ENCODE data around the gene NKTR.

NKTR gene

DNA sequence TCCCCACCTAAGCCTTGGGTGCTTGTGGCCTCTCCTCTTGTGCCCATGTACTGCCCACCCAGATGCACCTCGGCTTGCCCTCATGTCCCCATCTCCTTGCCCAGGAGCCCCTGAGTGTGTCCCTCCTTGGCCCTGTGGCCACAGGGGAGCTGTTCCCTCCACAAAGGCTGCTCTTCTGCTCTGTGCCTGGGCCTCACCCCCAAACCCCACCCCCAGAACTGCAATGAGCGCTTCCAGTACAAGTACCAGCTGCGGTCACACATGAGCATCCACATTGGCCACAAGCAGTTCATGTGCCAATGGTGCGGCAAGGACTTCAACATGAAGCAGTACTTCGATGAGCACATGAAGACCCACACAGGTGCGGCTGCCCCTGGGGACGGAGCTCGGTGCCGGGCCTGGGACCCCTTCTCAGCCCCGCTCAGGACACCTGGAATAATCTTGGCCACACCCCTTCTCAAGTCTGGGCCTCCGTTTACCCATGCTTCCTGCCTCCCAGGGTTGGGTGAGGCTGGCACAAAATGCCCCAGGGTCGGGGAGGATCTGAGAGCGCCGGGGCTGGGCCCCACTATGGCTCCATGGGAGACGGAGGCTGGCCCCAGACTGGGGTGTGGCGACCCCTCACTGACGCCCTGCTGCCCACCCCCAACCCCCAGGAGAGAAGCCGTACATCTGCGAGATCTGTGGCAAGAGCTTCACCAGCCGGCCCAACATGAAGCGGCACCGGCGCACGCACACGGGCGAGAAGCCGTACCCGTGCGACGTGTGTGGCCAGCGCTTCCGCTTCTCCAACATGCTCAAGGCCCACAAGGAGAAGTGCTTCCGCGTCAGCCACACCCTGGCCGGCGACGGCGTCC, 63.3 kb downstream of the NKTR start:
- DNase-seq: no peak
- in situ Hi-C loops (cut with HindIII; ENCODE audit: low pct_ligation_motif_present, low sequenced_read_pairs): no loop called here
- Histone ChIP-seq H3K4me3 (ENCODE audit: low read depth, low read length) (no peak overlapping the region), H3K27ac (no peak overlapping the region), H3K36me3 (replicated peaks) (peaks cover 19% of the 10 kb centered on the region), H3K27me3 (replicated peaks) (no peaks in the 10 kb centered on the region)
- no peak for TF ChIP-seq CTCF (IDR thresholded peaks at IDR 0.05; ENCODE audit: low read depth, low read length, missing control alignments)

DNA sequence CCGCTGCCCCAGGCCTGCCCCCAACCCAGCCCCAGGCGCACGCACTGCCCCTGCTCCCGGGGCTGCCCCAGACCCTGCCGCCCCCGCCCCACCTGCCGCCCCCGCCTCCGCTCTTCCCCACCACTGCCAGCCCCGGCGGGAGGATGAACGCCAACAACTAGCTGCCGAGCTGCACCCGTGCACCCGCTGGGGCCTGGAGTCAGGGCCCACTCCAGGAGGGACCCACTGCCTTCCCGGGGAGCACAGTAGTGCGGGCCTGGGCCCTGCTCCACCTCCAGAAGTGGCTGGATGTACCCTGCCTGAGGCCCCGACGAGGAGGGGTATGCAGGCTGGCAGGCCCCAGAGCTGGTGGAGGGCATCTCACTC, 63.9 kb downstream of the NKTR start:
- Histone ChIP-seq H3K4me3 (ENCODE audit: low read depth, low read length) (no peak overlapping the region), H3K27ac (no peak overlapping the region), H3K27me3 (replicated peaks) (no peaks in the 10 kb centered on the region), H3K36me3 (replicated peaks) (peaks cover 16% of the 10 kb centered on the region)
- in situ Hi-C loops (cut with HindIII; ENCODE audit: low pct_ligation_motif_present, low sequenced_read_pairs): no loop called here
- no peak for DNase-seq
- no peak for TF ChIP-seq CTCF (IDR thresholded peaks at IDR 0.05; ENCODE audit: low read depth, low read length, missing control alignments)

GRCh38 chr3:42665050-42665878, 64.8 kb downstream of the NKTR start:
- TF ChIP-seq CTCF (IDR thresholded peaks at IDR 0.05; ENCODE audit: low read depth, low read length, missing control alignments): no peak
- H3K27ac ChIP-seq: no peak overlapping the region
- H3K27me3 ChIP-seq (replicated peaks): no peaks in the 10 kb centered on the region
- DNase-seq: no peak
- no peak overlapping the region for H3K4me3 ChIP-seq (ENCODE audit: low read depth, low read length)
- in situ Hi-C loops (cut with HindIII; ENCODE audit: low pct_ligation_motif_present, low sequenced_read_pairs): no loop called here
- H3K36me3 ChIP-seq (replicated peaks): peaks cover 11% of the 10 kb centered on the region

DNA sequence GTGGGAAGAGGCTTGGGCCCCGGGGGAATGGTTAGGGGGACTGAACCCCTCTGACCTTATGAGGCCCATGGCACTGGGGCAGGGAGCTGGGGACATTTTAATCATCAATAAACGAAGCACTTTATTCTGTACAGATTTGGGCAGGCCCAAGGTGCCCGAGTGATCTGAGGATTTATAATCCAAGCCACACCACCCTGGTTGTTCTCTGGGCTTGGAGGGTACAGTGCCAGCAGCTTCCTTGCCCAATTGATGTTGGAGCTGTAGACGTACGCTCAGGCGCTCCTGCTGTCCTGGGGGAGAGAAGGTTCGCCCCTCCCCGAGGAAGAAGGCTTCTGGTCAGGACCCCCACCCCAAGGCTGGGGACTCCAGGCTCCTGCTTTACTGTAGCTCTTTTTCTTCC, 65.5 kb downstream of the NKTR start:
- in situ Hi-C loops (cut with HindIII; ENCODE audit: low pct_ligation_motif_present, low sequenced_read_pairs): no loop called here
- H3K36me3 ChIP-seq (replicated peaks): peaks cover 11% of the 10 kb centered on the region
- DNase-seq: no peak

DNA sequence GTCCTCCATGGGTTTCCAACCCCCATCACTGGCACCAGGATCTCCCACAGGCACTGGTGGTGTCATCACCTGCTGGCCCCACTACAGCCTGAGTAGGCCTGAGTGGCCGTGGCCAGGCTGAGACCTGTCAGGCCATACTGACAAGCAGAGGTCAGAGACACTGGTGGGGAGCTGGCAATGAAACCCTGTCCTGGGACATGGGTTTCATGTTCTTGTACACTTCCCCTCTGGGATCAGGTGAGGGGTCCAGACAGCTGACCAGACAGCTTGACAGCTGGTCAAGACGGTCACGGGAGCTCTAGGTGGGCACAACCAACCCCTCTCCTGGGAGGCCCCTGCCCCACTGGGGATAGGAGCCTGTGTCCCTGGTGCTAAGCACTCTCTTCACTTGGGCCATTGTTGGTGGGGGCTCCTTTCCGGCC, 66.1 kb downstream of the NKTR start:
- DNase-seq: no peak
- in situ Hi-C loops (cut with HindIII; ENCODE audit: low pct_ligation_motif_present, low sequenced_read_pairs): no loop called here
- peaks cover 6% of the 10 kb centered on the region for H3K36me3 ChIP-seq (replicated peaks)

More for the DNA sequence above, 65.5 kb downstream of the NKTR start:
- TF ChIP-seq CTCF (IDR thresholded peaks at IDR 0.05; ENCODE audit: low read depth, low read length, missing control alignments): no peak
- Histone ChIP-seq H3K27ac (no peak overlapping the region), H3K4me3 (ENCODE audit: low read depth, low read length) (no peak overlapping the region), H3K27me3 (replicated peaks) (no peaks in the 10 kb centered on the region)

More for the DNA sequence above, 66.1 kb downstream of the NKTR start:
- no peaks in the 10 kb centered on the region for H3K27me3 ChIP-seq (replicated peaks)
- no peak for TF ChIP-seq CTCF (IDR thresholded peaks at IDR 0.05; ENCODE audit: low read depth, low read length, missing control alignments)
- no peak overlapping the region for H3K4me3 ChIP-seq (ENCODE audit: low read depth, low read length)
- H3K27ac ChIP-seq: no peak overlapping the region
